ENCODE results near the gene KCNRG. TPM values are rescaled to one million over a fixed set of nuclear protein-coding genes. Genes with fewer than 3 reads are reported as not detected.

KCNRG gene
- total RNA-seq, 1 experiment from 2014 or later: 0.15 TPM

DNA sequence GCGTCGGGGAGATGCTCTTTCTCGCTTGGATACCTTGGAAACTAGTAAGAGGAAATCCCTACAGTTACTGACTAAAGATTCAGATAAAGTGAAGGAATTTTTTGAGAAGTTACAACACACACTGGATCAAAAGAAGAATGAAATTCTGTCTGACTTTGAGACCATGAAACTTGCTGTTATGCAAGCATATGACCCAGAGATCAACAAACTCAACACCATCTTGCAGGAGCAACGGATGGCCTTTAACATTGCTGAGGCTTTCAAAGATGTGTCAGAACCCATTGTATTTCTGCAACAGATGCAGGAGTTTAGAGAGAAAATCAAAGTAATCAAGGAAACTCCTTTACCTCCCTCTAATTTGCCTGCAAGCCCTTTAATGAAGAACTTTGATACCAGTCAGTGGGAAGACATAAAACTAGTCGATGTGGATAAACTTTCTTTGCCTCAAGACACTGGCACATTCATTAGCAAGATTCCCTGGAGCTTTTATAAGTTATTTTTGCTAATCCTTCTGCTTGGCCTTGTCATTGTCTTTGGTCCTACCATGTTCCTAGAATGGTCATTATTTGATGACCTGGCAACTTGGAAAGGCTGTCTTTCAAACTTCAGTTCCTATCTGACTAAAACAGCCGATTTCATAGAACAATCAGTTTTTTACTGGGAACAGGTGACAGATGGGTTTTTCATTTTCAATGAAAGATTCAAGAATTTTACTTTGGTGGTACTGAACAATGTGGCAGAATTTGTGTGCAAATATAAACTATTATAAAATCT is 2.7 kb upstream of the KCNRG start:
- no peak overlapping the region for H3K4me3 ChIP-seq (ENCODE audit: low read length)
- no peak overlapping the region for H3K27ac ChIP-seq (ENCODE audit: low read length)
- H3K4me2 ChIP-seq (ENCODE audit: low read length): no peak overlapping the region
- peaks cover 15% of the 10 kb centered on the region; the same call in 1 of the 2 replicates for H3K79me2 ChIP-seq (ENCODE audit: low read length)
- no peak overlapping the region for H2AFZ ChIP-seq (ENCODE audit: low read length)
- ATAC-seq (no peak), DNase-seq (no peak)
- H3K4me1 ChIP-seq (ENCODE audit: insufficient read depth, low read length): no peaks in the 10 kb centered on the region
- H3K36me3 ChIP-seq (ENCODE audit: low read depth, low read length): peaks cover 15% of the 10 kb centered on the region
- H3F3A ChIP-seq (ENCODE audit: low read length, unreplicated experiment): no peaks in the 10 kb centered on the region
- TF ChIP-seq EZH2phosphoT487 (IDR thresholded peaks at IDR 0.05; ENCODE audit: borderline replicate concordance, low read length) (no peak), CTCF (conservative IDR thresholded peaks at IDR 0.05; ENCODE audit: low read depth, low read length) (no peak), EZH2 (IDR thresholded peaks at IDR 0.05; ENCODE audit: low read length, unreplicated experiment) (no peak)
- H3K27me3 ChIP-seq (ENCODE audit: low read length): no peaks in the 10 kb centered on the region
- TSS peak; percentile 21 for BruUV-seq (replicated peaks)
- intact Hi-C loops (cut with micrococcal nuclease): no loop called here
- H3K9me3 ChIP-seq (ENCODE audit: low read length): no peaks in the 10 kb centered on the region
- H3K9me2 ChIP-seq (replicated peaks; ENCODE audit: low read length): no peaks in the 10 kb centered on the region
- H3K9ac ChIP-seq (ENCODE audit: low read length): no peak overlapping the region
- peaks cover 7% of the 10 kb centered on the region; the same call in 1 of the 2 replicates for H4K20me1 ChIP-seq (ENCODE audit: low read length)
- POLR2A ChIA-PET (ENCODE audit: unreplicated experiment): no interaction called here
- CTCF ChIA-PET: no interaction called here

GRCh38 chr13:50014386-50014785 is 858 bp upstream of the KCNRG start:
- no peak for TF ChIP-seq EZH2phosphoT487 (IDR thresholded peaks at IDR 0.05; ENCODE audit: borderline replicate concordance, low read length)
- no peak for TF ChIP-seq CTCF (conservative IDR thresholded peaks at IDR 0.05; ENCODE audit: low read depth, low read length)
- TF ChIP-seq EZH2 (IDR thresholded peaks at IDR 0.05; ENCODE audit: low read length, unreplicated experiment): no peak
- Histone ChIP-seq H3K4me3 (ENCODE audit: low read length) (no peak overlapping the region), H2AFZ (ENCODE audit: low read length) (no peak overlapping the region), H4K20me1 (ENCODE audit: low read length) (peaks cover 7% of the 10 kb centered on the region; the same call in 1 of the 2 replicates), H3K9me2 (replicated peaks; ENCODE audit: low read length) (no peaks in the 10 kb centered on the region), H3K9me3 (ENCODE audit: low read length) (no peaks in the 10 kb centered on the region), H3K36me3 (ENCODE audit: low read depth, low read length) (peaks cover 15% of the 10 kb centered on the region), H3K27ac (ENCODE audit: low read length) (no peak overlapping the region), H3K79me2 (ENCODE audit: low read length) (peaks cover 7% of the 10 kb centered on the region; the same call in 1 of the 2 replicates), H3K27me3 (ENCODE audit: low read length) (no peaks in the 10 kb centered on the region), H3K9ac (ENCODE audit: low read length) (no peak overlapping the region), H3K4me2 (ENCODE audit: low read length) (no peak overlapping the region), H3F3A (ENCODE audit: low read length, unreplicated experiment) (no peaks in the 10 kb centered on the region), H3K4me1 (ENCODE audit: insufficient read depth, low read length) (no peaks in the 10 kb centered on the region)
- ATAC-seq (no peak), DNase-seq (no peak)
- intact Hi-C loops (cut with micrococcal nuclease): no loop called here
- ChIA-PET POLR2A (ENCODE audit: unreplicated experiment) (interaction anchor here (0.6 kb wide), 1 partner anchor 522 kb away, joined by 7 read pairs; no protein-coding TSS in a partner anchor), CTCF (interaction anchor here (0.6 to 1.0 kb wide), 2 partner anchors 17 to 78 kb away, joined by 3 to 4 read pairs; no protein-coding TSS in a partner anchor)
- no TSS peak for BruUV-seq (replicated peaks)

- ATAC-seq (no peak), DNase-seq (no peak)
- H4K20me1 ChIP-seq (ENCODE audit: low read length): peaks cover 7% of the 10 kb centered on the region; the same call in 1 of the 2 replicates
- H3K4me2 ChIP-seq (ENCODE audit: low read length): no peak overlapping the region
- H3F3A ChIP-seq (ENCODE audit: low read length, unreplicated experiment): no peaks in the 10 kb centered on the region
- H3K9me3 ChIP-seq (ENCODE audit: low read length): no peaks in the 10 kb centered on the region
- TF ChIP-seq EZH2phosphoT487 (IDR thresholded peaks at IDR 0.05; ENCODE audit: borderline replicate concordance, low read length): no peak
- no peak for TF ChIP-seq EZH2 (IDR thresholded peaks at IDR 0.05; ENCODE audit: low read length, unreplicated experiment)
- TF ChIP-seq CTCF (conservative IDR thresholded peaks at IDR 0.05; ENCODE audit: low read depth, low read length): no peak
- no peaks in the 10 kb centered on the region for H3K9me2 ChIP-seq (replicated peaks; ENCODE audit: low read length)
- intact Hi-C loops (cut with micrococcal nuclease): loop anchor here (2.0 kb wide), 1 partner anchor 13 kb away; no protein-coding TSS in a partner anchor
- no peak overlapping the region for H2AFZ ChIP-seq (ENCODE audit: low read length)
- H3K79me2 ChIP-seq (ENCODE audit: low read length): peaks cover 2% of the 10 kb centered on the region; the same call in 1 of the 2 replicates
- BruUV-seq (replicated peaks): no TSS peak
- ChIA-PET POLR2A (ENCODE audit: unreplicated experiment) (no interaction called here), CTCF (no interaction called here)
- no peaks in the 10 kb centered on the region for H3K27me3 ChIP-seq (ENCODE audit: low read length)
- no peak overlapping the region for H3K27ac ChIP-seq (ENCODE audit: low read length)
- H3K4me3 ChIP-seq (ENCODE audit: low read length): no peak overlapping the region
- H3K9ac ChIP-seq (ENCODE audit: low read length): no peak overlapping the region
- H3K36me3 ChIP-seq (ENCODE audit: low read depth, low read length): peaks cover 15% of the 10 kb centered on the region
- no peaks in the 10 kb centered on the region for H3K4me1 ChIP-seq (ENCODE audit: insufficient read depth, low read length)
Measured at GRCh38 chr13:50015750-50016149, 506 bp downstream of the KCNRG start.

Data from PC-3 (cell line).